NB4 (cell line): Measurements from ENCODE around the gene SPINK1.

Experiments
- DNase-seq: peaks from one replicate; pipeline ENCODE4 v3.0.0; 2010; ENCODE audit warnings: low read depth
- H3K4me3 ChIP-seq: one replicate; pipeline ENCODE4 v1.5.1; 2011; ENCODE audit warnings: mild to moderate bottlenecking, low read depth, low read length, moderate library complexity
- MYC ChIP-seq: IDR thresholded peaks from 2 replicates; pipeline ENCODE4 v1.6.1; 2011; ENCODE audit warnings: low read depth, low read length
- POLR2A ChIP-seq: IDR thresholded peaks from 2 replicates; pipeline ENCODE4 v1.6.1; 2011; ENCODE audit warnings: mild to moderate bottlenecking; ENCODE audit not compliant: insufficient read length; ENCODE audit errors: extremely low read depth
- TF ChIP-seq, protein P1 (sequence below): IDR thresholded peaks from one replicate; pipeline ENCODE4 v1.5.1; 2012; ENCODE audit warnings: low read depth, low read length
- TF ChIP-seq, protein P2 (sequence below): IDR thresholded peaks from 2 replicates; pipeline ENCODE4 v1.6.1; 2011; ENCODE audit warnings: low read depth, low read length

SPINK1 gene

DNA sequence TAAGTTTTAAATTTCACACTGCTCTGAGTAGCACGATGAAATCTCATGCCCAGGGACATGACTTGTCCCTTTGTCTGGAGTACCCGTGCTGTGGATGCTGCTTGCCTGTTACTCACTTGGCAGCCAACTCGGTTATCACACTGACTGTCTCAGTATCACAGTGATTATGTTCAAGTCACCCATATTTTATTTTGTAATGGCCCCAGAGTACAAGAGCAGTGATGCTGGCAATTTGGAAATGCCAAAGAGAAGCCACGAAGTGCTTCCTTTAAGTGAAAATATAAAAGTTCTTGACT is 24.3 kb upstream of the SPINK1 start:
- H3K4me3 ChIP-seq: no peak overlapping the region
- TF ChIP-seq, protein P1, sequence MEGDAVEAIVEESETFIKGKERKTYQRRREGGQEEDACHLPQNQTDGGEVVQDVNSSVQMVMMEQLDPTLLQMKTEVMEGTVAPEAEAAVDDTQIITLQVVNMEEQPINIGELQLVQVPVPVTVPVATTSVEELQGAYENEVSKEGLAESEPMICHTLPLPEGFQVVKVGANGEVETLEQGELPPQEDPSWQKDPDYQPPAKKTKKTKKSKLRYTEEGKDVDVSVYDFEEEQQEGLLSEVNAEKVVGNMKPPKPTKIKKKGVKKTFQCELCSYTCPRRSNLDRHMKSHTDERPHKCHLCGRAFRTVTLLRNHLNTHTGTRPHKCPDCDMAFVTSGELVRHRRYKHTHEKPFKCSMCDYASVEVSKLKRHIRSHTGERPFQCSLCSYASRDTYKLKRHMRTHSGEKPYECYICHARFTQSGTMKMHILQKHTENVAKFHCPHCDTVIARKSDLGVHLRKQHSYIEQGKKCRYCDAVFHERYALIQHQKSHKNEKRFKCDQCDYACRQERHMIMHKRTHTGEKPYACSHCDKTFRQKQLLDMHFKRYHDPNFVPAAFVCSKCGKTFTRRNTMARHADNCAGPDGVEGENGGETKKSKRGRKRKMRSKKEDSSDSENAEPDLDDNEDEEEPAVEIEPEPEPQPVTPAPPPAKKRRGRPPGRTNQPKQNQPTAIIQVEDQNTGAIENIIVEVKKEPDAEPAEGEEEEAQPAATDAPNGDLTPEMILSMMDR: no peak
- TF ChIP-seq POLR2A (no peak), MYC (no peak)
- TF ChIP-seq, protein P2, sequence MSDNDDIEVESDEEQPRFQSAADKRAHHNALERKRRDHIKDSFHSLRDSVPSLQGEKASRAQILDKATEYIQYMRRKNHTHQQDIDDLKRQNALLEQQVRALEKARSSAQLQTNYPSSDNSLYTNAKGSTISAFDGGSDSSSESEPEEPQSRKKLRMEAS: no peak
- no peak for DNase-seq

DNA sequence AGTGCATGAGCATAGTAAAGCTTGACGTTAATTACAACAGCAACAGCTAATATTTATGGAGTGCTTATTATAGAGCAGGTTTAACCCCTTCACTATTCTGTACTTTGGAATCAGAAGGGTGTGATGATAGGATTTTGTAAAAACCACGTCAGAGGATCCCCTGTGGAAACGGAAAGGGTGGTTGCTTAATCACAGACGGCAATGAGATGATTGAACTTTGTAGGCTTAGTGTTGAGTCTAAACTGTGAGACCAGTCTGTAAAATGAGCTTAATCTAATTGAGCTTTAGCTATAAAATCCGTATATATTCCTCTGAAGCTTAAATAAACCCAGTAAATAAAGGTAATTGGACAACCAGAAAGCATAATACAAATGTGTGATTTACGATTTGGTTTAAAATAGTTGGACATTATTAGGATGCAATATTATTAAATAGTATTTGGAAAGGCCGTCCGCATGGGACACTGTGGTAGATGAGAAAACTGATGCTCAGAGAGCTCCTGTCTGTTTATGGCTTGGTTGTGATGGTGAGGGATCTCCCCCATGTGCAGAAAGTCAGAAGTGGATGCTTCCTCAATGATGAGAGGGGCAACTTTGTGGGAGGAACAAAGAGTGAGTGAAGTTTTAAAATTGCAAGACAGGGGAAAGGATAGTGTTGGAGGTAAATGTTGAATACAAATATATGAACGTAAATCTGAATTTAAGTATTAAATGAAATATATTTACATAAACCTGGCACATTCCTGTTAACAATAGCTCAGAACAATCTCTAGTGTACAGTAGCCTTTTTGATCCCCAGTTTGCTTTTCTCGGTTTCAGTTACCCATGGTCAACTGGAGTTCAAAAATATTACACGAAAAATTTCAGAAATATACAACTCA is 23.7 kb upstream of the SPINK1 start:
- H3K4me3 ChIP-seq: no peak overlapping the region
- TF ChIP-seq POLR2A (no peak), MYC (no peak)
- TF ChIP-seq, protein P1: no peak
- TF ChIP-seq, protein P2: no peak
- DNase-seq: no peak

DNA sequence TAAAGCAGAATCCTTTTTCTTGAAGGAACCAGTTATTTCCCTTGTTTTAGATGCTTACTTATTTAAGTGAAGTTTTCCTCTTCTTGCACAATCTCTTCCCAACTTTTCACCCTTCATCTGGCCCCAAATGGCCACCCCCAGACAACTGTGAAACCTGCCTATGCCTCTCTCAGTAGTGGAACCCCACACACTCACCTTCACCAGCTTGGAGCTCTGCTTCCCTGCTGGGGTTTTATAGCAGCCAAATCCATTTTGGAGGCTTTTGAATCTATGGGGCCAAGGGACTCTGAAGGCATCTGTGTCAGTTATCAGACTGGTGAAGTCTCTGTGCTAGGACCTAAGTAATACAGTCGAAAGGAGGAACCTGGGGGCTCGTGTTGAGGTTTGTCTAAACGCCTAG is 22.9 kb upstream of the SPINK1 start:
- no peak overlapping the region for H3K4me3 ChIP-seq
- TF ChIP-seq, protein P2: no peak
- TF ChIP-seq POLR2A (no peak), MYC (no peak)
- TF ChIP-seq, protein P1: no peak
- no peak for DNase-seq

DNA sequence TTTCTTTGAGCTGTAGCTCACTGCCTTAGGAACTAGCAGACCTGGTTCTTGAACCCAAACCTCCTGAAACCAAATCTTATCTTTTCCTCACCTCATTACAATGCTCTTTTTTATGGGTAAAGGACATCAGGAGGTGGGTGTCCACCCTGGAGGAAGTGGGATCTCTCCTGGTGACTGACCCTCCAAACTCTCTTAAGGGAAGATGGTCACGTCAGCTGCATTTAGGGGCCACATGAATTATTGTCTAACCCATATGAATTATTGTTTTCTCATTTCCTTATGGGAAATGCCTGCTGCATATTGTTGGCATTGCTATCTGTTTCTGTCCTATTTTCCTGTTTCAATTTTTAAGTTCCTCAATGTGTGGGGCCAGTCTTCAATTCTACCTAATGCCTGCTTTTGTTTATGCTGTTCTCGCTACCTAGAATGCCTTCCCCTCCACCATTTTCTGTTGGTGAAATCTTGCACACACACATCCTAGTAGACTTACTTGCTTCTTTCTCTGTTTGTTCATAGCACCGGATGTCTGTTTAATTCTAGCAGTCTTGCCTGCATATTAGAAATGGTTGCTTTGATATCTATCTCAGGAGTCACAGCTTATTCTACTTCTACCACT is 22.0 kb upstream of the SPINK1 start:
- TF ChIP-seq MYC (no peak), POLR2A (no peak)
- TF ChIP-seq, protein P1: no peak
- TF ChIP-seq, protein P2: no peak
- H3K4me3 ChIP-seq: no peak overlapping the region
- DNase-seq: no peak

DNA sequence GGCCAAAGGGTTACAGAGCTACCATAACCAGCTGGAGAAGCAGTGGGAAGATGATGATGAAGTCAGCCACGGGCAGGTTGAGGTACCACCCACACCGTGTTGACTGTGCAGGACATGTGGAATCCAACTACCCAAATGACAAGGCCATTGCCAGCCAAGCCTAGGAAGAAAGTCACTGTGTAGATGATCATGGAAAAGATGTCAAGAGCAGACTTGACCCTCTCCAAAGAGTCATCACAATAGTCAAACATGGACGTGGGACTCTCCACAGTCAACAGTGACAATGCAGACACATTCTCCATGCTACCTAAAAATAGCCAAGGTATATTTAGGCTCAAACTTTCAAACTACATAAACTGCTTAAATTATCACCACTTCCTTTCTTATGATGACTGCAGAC is 20.9 kb upstream of the SPINK1 start:
- DNase-seq: no peak
- no peak for TF ChIP-seq MYC
- no peak for TF ChIP-seq POLR2A
- TF ChIP-seq, protein P1: no peak
- TF ChIP-seq, protein P2: no peak
- no peak overlapping the region for H3K4me3 ChIP-seq
